Measurements from ENCODE around the gene MAPKAP1.

The MAPKAP1 gene

DNA sequence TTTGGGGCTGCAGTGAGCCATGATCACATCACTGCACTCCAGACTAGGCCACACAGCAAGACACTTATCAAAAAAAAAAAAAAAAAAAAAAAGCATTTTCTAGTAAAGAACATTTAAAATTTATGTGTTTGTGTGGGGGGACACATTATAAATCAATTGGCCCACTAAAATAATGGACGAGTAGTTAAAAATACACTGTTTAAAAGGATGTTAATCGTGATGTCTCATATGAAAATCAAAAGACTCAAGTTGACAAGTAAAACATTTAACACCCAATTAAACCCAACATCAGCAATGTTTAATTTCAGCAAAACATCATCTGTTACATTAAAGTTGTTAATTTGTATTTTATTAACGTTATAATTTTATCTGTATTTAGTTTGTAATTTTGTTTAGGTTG is 152.3 kb downstream of the MAPKAP1 start:
- TF ChIP-seq CSDC2 (CRISPR knock-in tag; IDR thresholded peaks at IDR 0.05), result no peak
- no peak for TF ChIP-seq RARB (CRISPR knock-in tag; IDR thresholded peaks at IDR 0.05)
- no peak for TF ChIP-seq GLIS3 (CRISPR knock-in tag; IDR thresholded peaks at IDR 0.05)
- TF ChIP-seq ZNF565 (CRISPR knock-in tag; conservative IDR thresholded peaks at IDR 0.05; ENCODE audit: low read depth), result no peak
- TF ChIP-seq, protein P1, sequence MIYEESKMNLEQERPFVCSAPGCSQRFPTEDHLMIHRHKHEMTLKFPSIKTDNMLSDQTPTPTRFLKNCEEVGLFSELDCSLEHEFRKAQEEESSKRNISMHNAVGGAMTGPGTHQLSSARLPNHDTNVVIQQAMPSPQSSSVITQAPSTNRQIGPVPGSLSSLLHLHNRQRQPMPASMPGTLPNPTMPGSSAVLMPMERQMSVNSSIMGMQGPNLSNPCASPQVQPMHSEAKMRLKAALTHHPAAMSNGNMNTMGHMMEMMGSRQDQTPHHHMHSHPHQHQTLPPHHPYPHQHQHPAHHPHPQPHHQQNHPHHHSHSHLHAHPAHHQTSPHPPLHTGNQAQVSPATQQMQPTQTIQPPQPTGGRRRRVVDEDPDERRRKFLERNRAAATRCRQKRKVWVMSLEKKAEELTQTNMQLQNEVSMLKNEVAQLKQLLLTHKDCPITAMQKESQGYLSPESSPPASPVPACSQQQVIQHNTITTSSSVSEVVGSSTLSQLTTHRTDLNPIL (CRISPR knock-in tag; IDR thresholded peaks at IDR 0.05; ENCODE audit: low read depth), result no peak
- TF ChIP-seq ZC3H10 (CRISPR knock-in tag; IDR thresholded peaks at IDR 0.05), result no peak
- TF ChIP-seq, protein P2, sequence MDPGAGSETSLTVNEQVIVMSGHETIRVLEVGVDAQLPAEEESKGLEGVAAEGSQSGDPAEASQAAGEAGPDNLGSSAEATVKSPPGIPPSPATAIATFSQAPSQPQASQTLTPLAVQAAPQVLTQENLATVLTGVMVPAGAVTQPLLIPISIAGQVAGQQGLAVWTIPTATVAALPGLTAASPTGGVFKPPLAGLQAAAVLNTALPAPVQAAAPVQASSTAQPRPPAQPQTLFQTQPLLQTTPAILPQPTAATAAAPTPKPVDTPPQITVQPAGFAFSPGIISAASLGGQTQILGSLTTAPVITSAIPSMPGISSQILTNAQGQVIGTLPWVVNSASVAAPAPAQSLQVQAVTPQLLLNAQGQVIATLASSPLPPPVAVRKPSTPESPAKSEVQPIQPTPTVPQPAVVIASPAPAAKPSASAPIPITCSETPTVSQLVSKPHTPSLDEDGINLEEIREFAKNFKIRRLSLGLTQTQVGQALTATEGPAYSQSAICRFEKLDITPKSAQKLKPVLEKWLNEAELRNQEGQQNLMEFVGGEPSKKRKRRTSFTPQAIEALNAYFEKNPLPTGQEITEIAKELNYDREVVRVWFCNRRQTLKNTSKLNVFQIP (CRISPR knock-in tag; IDR thresholded peaks at IDR 0.05; ENCODE audit: borderline replicate concordance, low read depth), result no peak
- TF ChIP-seq ZNF8 (CRISPR knock-in tag; IDR thresholded peaks at IDR 0.05), result no peak
- TF ChIP-seq, protein P3, sequence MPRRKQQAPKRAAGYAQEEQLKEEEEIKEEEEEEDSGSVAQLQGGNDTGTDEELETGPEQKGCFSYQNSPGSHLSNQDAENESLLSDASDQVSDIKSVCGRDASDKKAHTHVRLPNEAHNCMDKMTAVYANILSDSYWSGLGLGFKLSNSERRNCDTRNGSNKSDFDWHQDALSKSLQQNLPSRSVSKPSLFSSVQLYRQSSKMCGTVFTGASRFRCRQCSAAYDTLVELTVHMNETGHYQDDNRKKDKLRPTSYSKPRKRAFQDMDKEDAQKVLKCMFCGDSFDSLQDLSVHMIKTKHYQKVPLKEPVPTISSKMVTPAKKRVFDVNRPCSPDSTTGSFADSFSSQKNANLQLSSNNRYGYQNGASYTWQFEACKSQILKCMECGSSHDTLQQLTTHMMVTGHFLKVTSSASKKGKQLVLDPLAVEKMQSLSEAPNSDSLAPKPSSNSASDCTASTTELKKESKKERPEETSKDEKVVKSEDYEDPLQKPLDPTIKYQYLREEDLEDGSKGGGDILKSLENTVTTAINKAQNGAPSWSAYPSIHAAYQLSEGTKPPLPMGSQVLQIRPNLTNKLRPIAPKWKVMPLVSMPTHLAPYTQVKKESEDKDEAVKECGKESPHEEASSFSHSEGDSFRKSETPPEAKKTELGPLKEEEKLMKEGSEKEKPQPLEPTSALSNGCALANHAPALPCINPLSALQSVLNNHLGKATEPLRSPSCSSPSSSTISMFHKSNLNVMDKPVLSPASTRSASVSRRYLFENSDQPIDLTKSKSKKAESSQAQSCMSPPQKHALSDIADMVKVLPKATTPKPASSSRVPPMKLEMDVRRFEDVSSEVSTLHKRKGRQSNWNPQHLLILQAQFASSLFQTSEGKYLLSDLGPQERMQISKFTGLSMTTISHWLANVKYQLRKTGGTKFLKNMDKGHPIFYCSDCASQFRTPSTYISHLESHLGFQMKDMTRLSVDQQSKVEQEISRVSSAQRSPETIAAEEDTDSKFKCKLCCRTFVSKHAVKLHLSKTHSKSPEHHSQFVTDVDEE (CRISPR knock-in tag; IDR thresholded peaks at IDR 0.05), result no peak
- ATAC-seq, result no peak

DNA sequence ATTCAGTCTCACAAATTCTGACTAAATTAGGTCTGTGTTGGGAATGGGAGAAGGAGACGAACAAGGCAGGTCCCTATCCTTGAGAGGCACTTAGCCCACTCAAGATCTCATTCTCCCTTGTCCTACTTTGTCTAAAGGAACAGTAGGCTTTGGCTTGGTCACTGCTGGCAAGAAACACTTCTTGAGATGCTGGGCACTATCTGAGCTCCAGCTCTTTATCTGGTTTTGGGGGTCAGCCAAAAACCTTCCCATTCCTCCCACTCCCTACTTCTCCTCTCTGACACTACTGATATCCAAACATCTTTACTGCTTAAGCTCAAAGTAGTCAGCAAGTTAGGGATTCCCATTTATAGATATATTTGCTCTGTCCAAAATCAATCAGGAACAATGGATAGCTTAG is 155.2 kb downstream of the MAPKAP1 start:
- no peak for ATAC-seq
- TF ChIP-seq ZNF565 (CRISPR knock-in tag; conservative IDR thresholded peaks at IDR 0.05; ENCODE audit: low read depth) (no peak), ESRRG (CRISPR knock-in tag; IDR thresholded peaks at IDR 0.05) (no peak), BACH2 (CRISPR knock-in tag; IDR thresholded peaks at IDR 0.05; ENCODE audit: borderline replicate concordance) (no peak), ZNF70 (CRISPR knock-in tag; IDR thresholded peaks at IDR 0.05) (no peak), RARB (CRISPR knock-in tag; IDR thresholded peaks at IDR 0.05) (no peak), ZFP30 (CRISPR knock-in tag; IDR thresholded peaks at IDR 0.05) (no peak), PPARA (CRISPR knock-in tag; IDR thresholded peaks at IDR 0.05; ENCODE audit: borderline replicate concordance) (no peak), ZC3H10 (CRISPR knock-in tag; IDR thresholded peaks at IDR 0.05) (no peak), CSDC2 (CRISPR knock-in tag; IDR thresholded peaks at IDR 0.05) (no peak), SNAI2 (CRISPR knock-in tag; IDR thresholded peaks at IDR 0.05) (no peak), ZNF8 (CRISPR knock-in tag; IDR thresholded peaks at IDR 0.05) (no peak), TCF4 (CRISPR knock-in tag; IDR thresholded peaks at IDR 0.05; ENCODE audit: borderline replicate concordance) (no peak), ISL1 (CRISPR knock-in tag; IDR thresholded peaks at IDR 0.05) (no peak)
- TF ChIP-seq, protein P3 (CRISPR knock-in tag; IDR thresholded peaks at IDR 0.05), result no peak
- TF ChIP-seq, protein P4, sequence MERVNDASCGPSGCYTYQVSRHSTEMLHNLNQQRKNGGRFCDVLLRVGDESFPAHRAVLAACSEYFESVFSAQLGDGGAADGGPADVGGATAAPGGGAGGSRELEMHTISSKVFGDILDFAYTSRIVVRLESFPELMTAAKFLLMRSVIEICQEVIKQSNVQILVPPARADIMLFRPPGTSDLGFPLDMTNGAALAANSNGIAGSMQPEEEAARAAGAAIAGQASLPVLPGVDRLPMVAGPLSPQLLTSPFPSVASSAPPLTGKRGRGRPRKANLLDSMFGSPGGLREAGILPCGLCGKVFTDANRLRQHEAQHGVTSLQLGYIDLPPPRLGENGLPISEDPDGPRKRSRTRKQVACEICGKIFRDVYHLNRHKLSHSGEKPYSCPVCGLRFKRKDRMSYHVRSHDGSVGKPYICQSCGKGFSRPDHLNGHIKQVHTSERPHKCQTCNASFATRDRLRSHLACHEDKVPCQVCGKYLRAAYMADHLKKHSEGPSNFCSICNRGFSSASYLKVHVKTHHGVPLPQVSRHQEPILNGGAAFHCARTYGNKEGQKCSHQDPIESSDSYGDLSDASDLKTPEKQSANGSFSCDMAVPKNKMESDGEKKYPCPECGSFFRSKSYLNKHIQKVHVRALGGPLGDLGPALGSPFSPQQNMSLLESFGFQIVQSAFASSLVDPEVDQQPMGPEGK (CRISPR knock-in tag; IDR thresholded peaks at IDR 0.05; ENCODE audit: borderline replicate concordance), result no peak
